ENCODE results near the gene HUNK.

GRCh38 chr21:31920275-31920674 lies 47.5 kb downstream of the HUNK start:
- TF ChIP-seq CTCF (IDR thresholded peaks at IDR 0.05; ENCODE audit: low read depth, low read length, poor library complexity, severe bottlenecking): no peak
- TF ChIP-seq EZH2phosphoT487 (IDR thresholded peaks at IDR 0.05; ENCODE audit: borderline replicate concordance, low read length): no peak

Measured in DOHH2 (cell line).